Neural cell (in vitro differentiated cells): Measurements from ENCODE around the gene KRTAP4-6. TPM values are rescaled to one million over a fixed set of nuclear protein-coding genes. Genes with fewer than 3 reads are reported as not detected.
"Not testable (repeated sequence)": the region's sequence is repeated elsewhere in the genome, so short reads cannot be mapped to it uniquely, and the experiment has no call there.

Experiments
- H2AFZ ChIP-seq: fragments of 200-600, 300-800 bp; sonication (generic), shearing (Covaris generic); 2 replicates; pipeline ENCODE4 v1.6.0; 2014; ENCODE audit warnings: low read depth, mild to moderate bottlenecking, antibody characterized with exemption, low read length, moderate library complexity
- H3F3A ChIP-seq: fragments of 200-600 bp; shearing (Covaris generic); 2 replicates; pipeline ENCODE4 v1.6.1; 2016; ENCODE audit warnings: mild to moderate bottlenecking, moderate library complexity, mixed read lengths, antibody characterized with exemption, low read length; ENCODE audit not compliant: insufficient read depth, poor library complexity, severe bottlenecking
- H3K27ac ChIP-seq: fragments of 200-600, 300-800 bp; sonication (generic), shearing (Covaris generic); 2 replicates; pipeline ENCODE4 v1.5.1; 2014; ENCODE audit warnings: mild to moderate bottlenecking, low read length, moderate library complexity
- H3K27me3 ChIP-seq: fragments of 300-800, 200-600 bp; sonication (generic), shearing (Covaris generic); 2 replicates; pipeline ENCODE4 v1.6.0; 2014; ENCODE audit warnings: mild to moderate bottlenecking, low read depth, low read length, moderate library complexity; ENCODE audit not compliant: insufficient read depth
- H3K36me3 ChIP-seq: fragments of 300-800, 200-600 bp; sonication (generic), shearing (Covaris generic); 2 replicates; pipeline ENCODE4 v1.5.1; 2014; ENCODE audit warnings: mild to moderate bottlenecking, antibody characterized with exemption, low read length, moderate library complexity; ENCODE audit not compliant: insufficient read depth
- H3K4me2 ChIP-seq: fragments of 300-800, 200-600 bp; sonication (generic), shearing (Covaris generic); 2 replicates; pipeline ENCODE4 v1.6.0; 2014; ENCODE audit warnings: mild to moderate bottlenecking, low read length
- H3K4me3 ChIP-seq: fragments of 300-800, 200-600 bp; sonication (generic), shearing (Covaris generic); 2 replicates; pipeline ENCODE4 v1.5.1; 2014; ENCODE audit warnings: mild to moderate bottlenecking, low read length, moderate library complexity
- H3K79me2 ChIP-seq: fragments of 200-600 bp; shearing (Covaris generic); replicated peaks from 2 replicates; pipeline ENCODE4 v1.6.0; 2014; ENCODE audit warnings: mild to moderate bottlenecking, low read length, moderate library complexity; ENCODE audit not compliant: insufficient read depth
- H3K9ac ChIP-seq: fragments of 300-800, 200-600 bp; sonication (generic), shearing (Covaris generic); 2 replicates; pipeline ENCODE4 v1.6.1; 2016; ENCODE audit warnings: mild to moderate bottlenecking, low read length, mixed read lengths
- H3K9me2 ChIP-seq: fragments of 200-600 bp; shearing (Covaris generic); 2 replicates; pipeline ENCODE4 v1.6.1; 2016; ENCODE audit warnings: mild to moderate bottlenecking, low read length, mixed read lengths; ENCODE audit not compliant: insufficient read depth
- H3K9me3 ChIP-seq: fragments of 200-600, 300-800 bp; sonication (generic), shearing (Covaris generic); 2 replicates; pipeline ENCODE4 v1.6.1; 2016; ENCODE audit warnings: mild to moderate bottlenecking, mixed run types, low read length, moderate library complexity, mixed read lengths
- H4K20me1 ChIP-seq: fragments of 200-600 bp; shearing (Covaris generic); 2 replicates; pipeline ENCODE4 v1.6.1; 2016; ENCODE audit warnings: mild to moderate bottlenecking, mixed run types; ENCODE audit not compliant: insufficient read depth
- CTCF ChIP-seq: fragments of 450-650 bp; IDR thresholded peaks from 2 replicates; pipeline ENCODE4 v1.5.1; 2014; ENCODE audit warnings: antibody characterized with exemption, mild to moderate bottlenecking, moderate library complexity; ENCODE audit not compliant: poor library complexity, severe bottlenecking
- EP300 ChIP-seq: fragments of 450-650 bp; conservative IDR thresholded peaks from 2 replicates; pipeline ENCODE4 v1.6.1; 2014; ENCODE audit warnings: antibody characterized with exemption, mild to moderate bottlenecking, moderate library complexity; ENCODE audit not compliant: poor library complexity, severe bottlenecking
- EZH2 ChIP-seq: fragments of 200-600, 300-800 bp; shearing (Covaris generic), sonication (generic); IDR thresholded peaks from 2 replicates; pipeline ENCODE4 v1.6.1; 2014; ENCODE audit warnings: antibody characterized with exemption, low read length, borderline replicate concordance, mild to moderate bottlenecking; ENCODE audit not compliant: insufficient read depth, poor library complexity, severe bottlenecking
- MXI1 ChIP-seq: fragments of 450-650 bp; conservative IDR thresholded peaks from 2 replicates; pipeline ENCODE4 v1.6.1; 2014; ENCODE audit warnings: antibody characterized with exemption, mild to moderate bottlenecking; ENCODE audit not compliant: poor library complexity, severe bottlenecking
- POLR2AphosphoS5 ChIP-seq: IDR thresholded peaks from 2 replicates; pipeline ENCODE4 v1.6.1; 2012
- RAD21 ChIP-seq: fragments of 450-650 bp; conservative IDR thresholded peaks from 2 replicates; pipeline ENCODE4 v1.6.1; 2014; ENCODE audit warnings: antibody characterized with exemption, mild to moderate bottlenecking, moderate library complexity
- SMC3 ChIP-seq: fragments of 450-650 bp; conservative IDR thresholded peaks from 2 replicates; pipeline ENCODE4 v1.6.1; 2014; ENCODE audit warnings: antibody characterized with exemption, mild to moderate bottlenecking, moderate library complexity; ENCODE audit not compliant: poor library complexity
- TAF1 ChIP-seq: IDR thresholded peaks from 2 replicates; pipeline ENCODE4 v1.6.1; 2012; ENCODE audit warnings: low read depth
- polyA minus RNA-seq: library from RNA; depleted of rRNA, polyadenylated mRNA; stranded (reverse); fragments of >200 nt; gene quantifications from 2 replicates; pipeline ENCODE4 v1.2.3, GENCODE V29; 2014
- polyA plus RNA-seq: library from polyadenylated mRNA; depleted of rRNA; stranded (reverse); fragments of >200 nt; gene quantifications from 2 replicates; pipeline ENCODE4 v1.2.3, GENCODE V29; 2014
- TF ChIP-seq, protein P1 (sequence below): IDR thresholded peaks from 2 replicates; pipeline ENCODE4 v1.6.1; 2012; ENCODE audit warnings: borderline replicate concordance

KRTAP4-6 gene
- polyA plus RNA-seq (not detected in 2 replicates), polyA minus RNA-seq (not detected in 2 replicates)

GRCh38 chr17:41140360-41141131 is at the start of gene KRTAP4-6:
TSS of gene KRTAP4-6 (minus strand) at chr17:41140544. CDS start at chr17:41140487, 57 bp downstream.
- TF ChIP-seq EZH2 (no peak), SMC3 (no peak), EP300 (no peak), RAD21 (no peak), TAF1 (no peak), MXI1 (no peak), POLR2AphosphoS5 (no peak), CTCF (no peak)
- TF ChIP-seq, protein P1, sequence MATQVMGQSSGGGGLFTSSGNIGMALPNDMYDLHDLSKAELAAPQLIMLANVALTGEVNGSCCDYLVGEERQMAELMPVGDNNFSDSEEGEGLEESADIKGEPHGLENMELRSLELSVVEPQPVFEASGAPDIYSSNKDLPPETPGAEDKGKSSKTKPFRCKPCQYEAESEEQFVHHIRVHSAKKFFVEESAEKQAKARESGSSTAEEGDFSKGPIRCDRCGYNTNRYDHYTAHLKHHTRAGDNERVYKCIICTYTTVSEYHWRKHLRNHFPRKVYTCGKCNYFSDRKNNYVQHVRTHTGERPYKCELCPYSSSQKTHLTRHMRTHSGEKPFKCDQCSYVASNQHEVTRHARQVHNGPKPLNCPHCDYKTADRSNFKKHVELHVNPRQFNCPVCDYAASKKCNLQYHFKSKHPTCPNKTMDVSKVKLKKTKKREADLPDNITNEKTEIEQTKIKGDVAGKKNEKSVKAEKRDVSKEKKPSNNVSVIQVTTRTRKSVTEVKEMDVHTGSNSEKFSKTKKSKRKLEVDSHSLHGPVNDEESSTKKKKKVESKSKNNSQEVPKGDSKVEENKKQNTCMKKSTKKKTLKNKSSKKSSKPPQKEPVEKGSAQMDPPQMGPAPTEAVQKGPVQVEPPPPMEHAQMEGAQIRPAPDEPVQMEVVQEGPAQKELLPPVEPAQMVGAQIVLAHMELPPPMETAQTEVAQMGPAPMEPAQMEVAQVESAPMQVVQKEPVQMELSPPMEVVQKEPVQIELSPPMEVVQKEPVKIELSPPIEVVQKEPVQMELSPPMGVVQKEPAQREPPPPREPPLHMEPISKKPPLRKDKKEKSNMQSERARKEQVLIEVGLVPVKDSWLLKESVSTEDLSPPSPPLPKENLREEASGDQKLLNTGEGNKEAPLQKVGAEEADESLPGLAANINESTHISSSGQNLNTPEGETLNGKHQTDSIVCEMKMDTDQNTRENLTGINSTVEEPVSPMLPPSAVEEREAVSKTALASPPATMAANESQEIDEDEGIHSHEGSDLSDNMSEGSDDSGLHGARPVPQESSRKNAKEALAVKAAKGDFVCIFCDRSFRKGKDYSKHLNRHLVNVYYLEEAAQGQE: no peak
- H2AFZ ChIP-seq: no peak within 1 kb of the TSS
- H3K9me3 ChIP-seq: peaks cover 5% of the 10 kb centered on the region

DNA sequence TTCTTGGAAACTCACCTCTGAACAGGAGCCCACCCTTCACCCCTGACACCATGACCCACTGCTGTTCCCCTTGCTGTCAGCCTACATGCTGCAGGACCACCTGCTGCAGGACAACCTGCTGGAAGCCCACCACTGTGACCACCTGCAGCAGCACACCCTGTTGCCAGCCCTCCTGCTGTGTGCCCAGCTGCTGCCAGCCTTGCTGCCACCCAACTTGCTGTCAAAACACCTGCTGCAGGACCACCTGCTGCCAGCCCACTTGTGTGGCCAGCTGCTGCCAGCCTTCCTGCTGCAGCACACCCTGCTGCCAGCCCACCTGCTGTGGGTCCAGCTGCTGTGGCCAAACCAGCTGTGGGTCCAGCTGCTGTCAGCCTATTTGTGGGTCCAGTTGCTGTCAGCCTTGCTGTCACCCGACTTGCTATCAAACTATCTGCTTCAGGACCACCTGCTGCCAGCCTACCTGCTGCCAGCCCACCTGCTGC is 49.5 kb upstream of the KRTAP4-6 start, which contains the start of gene KRTAP9-1:
TSS of gene KRTAP9-1 (plus strand) at position 51 of the 482 bp plus-strand sequence. CDS start at position 51, 0 bp downstream.
- not testable (repeated sequence) for H3K9me3 ChIP-seq, H3K4me2 ChIP-seq

More at GRCh38 chr17:41140360-41141131, at the start of gene KRTAP4-6:
- H4K20me1 ChIP-seq: no peaks in the 10 kb centered on the region
- H3K79me2 ChIP-seq: no peaks in the 10 kb centered on the region
- no peak within 1 kb of the TSS for H3K4me2 ChIP-seq
- no peaks in the 10 kb centered on the region for H3F3A ChIP-seq
- H3K4me3 ChIP-seq: no peak within 1 kb of the TSS
- H3K9ac ChIP-seq: no peak within 1 kb of the TSS
- no peaks in the 10 kb centered on the region for H3K27me3 ChIP-seq
- no peaks in the 10 kb centered on the region for H3K36me3 ChIP-seq
- no peak within 1 kb of the TSS for H3K27ac ChIP-seq
- H3K9me2 ChIP-seq: no peaks in the 10 kb centered on the region

More for the DNA sequence above, 49.5 kb upstream of the KRTAP4-6 start, which contains the start of gene KRTAP9-1:
- H2AFZ ChIP-seq, H3F3A ChIP-seq, H3K36me3 ChIP-seq, H3K4me3 ChIP-seq, H3K27ac ChIP-seq, H4K20me1 ChIP-seq, H3K79me2 ChIP-seq, H3K9me2 ChIP-seq, H3K27me3 ChIP-seq, H3K9ac ChIP-seq: not testable (repeated sequence)
